CD4-positive, alpha-beta T cell (primary cell): ENCODE measurements around the gene CDH6. TPM values are rescaled to one million over a fixed set of nuclear protein-coding genes. Genes with fewer than 3 reads are reported as not detected.
"Not testable (repeated sequence)": the region's sequence is repeated elsewhere in the genome, so short reads cannot be mapped to it uniquely, and the experiment has no call there.

Source experiments
- ATAC-seq: fragments of 200-7000 bp; cut with Tn5 transposase; one replicate; pipeline ENCODE4 v1.10.0; 2022; ENCODE audit warnings: mild to moderate bottlenecking; ENCODE audit not compliant: poor library complexity
- CTCF ChIA-PET: fragments of 350-600 bp; sonication (Branson Sonifier 250); formaldehyde crosslinking; loops from one replicate; lab custom pipeline; 2021; ENCODE audit warnings: antibody characterized with exemption, inconsistent platforms; lab: Charles Lee
- POLR2A ChIA-PET: fragments of 350-600 bp; sonication (Branson Sonifier 250); formaldehyde crosslinking; loops from one replicate; lab custom pipeline; 2021; ENCODE audit warnings: antibody characterized with exemption, inconsistent platforms; lab: Charles Lee
- DNase-seq, 14 experiments: peaks; one replicate each; pipeline ENCODE4 v3.0.0-alpha.2; 2013 to 2020; ENCODE audit warnings: mixed read lengths in 2 of 14
- H3K27ac ChIP-seq, 2 donors: one replicate each; pipeline versions ENCODE4 v1.5.1 to v1.7.0; 2013; ENCODE audit warnings: low read length in 2 of 2, low read depth in 1 of 2, mild to moderate bottlenecking in 1 of 2
- H3K27me3 ChIP-seq, 2 experiments: 1 replicate in 1 of 2; 2 replicates in 1 of 2; pipeline versions ENCODE4 v1.6.1 to v1.7.0; 2013; ENCODE audit warnings: low read length in 2 of 2, control low read depth in 1 of 2, mild to moderate bottlenecking in 1 of 2, moderate library complexity in 1 of 2; ENCODE audit not compliant: insufficient read depth in 2 of 2, control insufficient read depth in 1 of 2
- H3K36me3 ChIP-seq: one replicate; pipeline ENCODE4 v1.6.1; 2013; ENCODE audit warnings: low read length, control low read depth; ENCODE audit not compliant: insufficient read depth
- H3K4me1 ChIP-seq: one replicate; pipeline ENCODE4 v1.6.1; 2013; ENCODE audit warnings: low read length, control low read depth; ENCODE audit not compliant: insufficient read depth
- H3K4me3 ChIP-seq: one replicate; pipeline ENCODE4 v1.5.1; 2013; ENCODE audit warnings: mild to moderate bottlenecking, low read length, moderate library complexity
- H3K9me3 ChIP-seq, 2 experiments: 1 replicate in 1 of 2; 2 replicates in 1 of 2; pipeline versions ENCODE4 v1.6.1 to v1.7.0; 2013; ENCODE audit warnings: low read length in 2 of 2, mild to moderate bottlenecking in 2 of 2, control low read depth in 1 of 2, moderate library complexity in 1 of 2; ENCODE audit not compliant: control insufficient read depth in 1 of 2, insufficient read depth in 1 of 2
- H3K27ac Mint-ChIP-seq: one replicate; pipeline ENCODE4 v1.8.0; 2020; ENCODE audit warnings: mixed read lengths
- H3K27me3 Mint-ChIP-seq: one replicate; pipeline ENCODE4 v1.8.0; 2021; ENCODE audit warnings: mixed read lengths
- H3K36me3 Mint-ChIP-seq: one replicate; pipeline ENCODE4 v1.8.0; 2021; ENCODE audit warnings: low read depth, mixed read lengths
- H3K4me1 Mint-ChIP-seq: one replicate; pipeline ENCODE4 v1.8.0; 2021; ENCODE audit warnings: low read depth, mixed read lengths
- H3K4me3 Mint-ChIP-seq: one replicate; pipeline ENCODE4 v1.8.0; 2020; ENCODE audit warnings: mild to moderate bottlenecking, mixed read lengths
- H3K9me3 Mint-ChIP-seq: one replicate; pipeline ENCODE4 v1.8.0; 2020; ENCODE audit warnings: mixed read lengths
- CTCF ChIP-seq: fragments of 200-600 bp; IDR thresholded peaks from one replicate; pipeline ENCODE4 v1.8.0; 2022; ENCODE audit warnings: antibody characterized with exemption, mild to moderate bottlenecking
- intact Hi-C, 2 experiments: fragments of 100-400 bp; cut with DNase I in 1 of 2; cut with micrococcal nuclease in 1 of 2; formaldehyde crosslinking; loops; one replicate each; pipeline versions ENCODE4 v1.15.1 to v1.9.0; 2023 to 2025; cut with DNase I, micrococcal nuclease
- total RNA-seq, 174 experiments: library from RNA in 2 of 174; stranded (reverse) in 2 of 174; gene quantifications; one replicate each; pipeline ENCODE4 v1.2.3 and lab custom pipeline; 2021 to 2026

Gene CDH6
- total RNA-seq, 2 experiments from 2014 or later: not detected

- H3K4me3 Mint-ChIP-seq: no peak overlapping the region
- intact Hi-C loops: no loop called here
- H3K9me3 Mint-ChIP-seq: no peaks in the 10 kb centered on the region
- H3K27ac ChIP-seq: no peak overlapping the region
- TF ChIP-seq CTCF: no peak
- DNase-seq: no peak
- H3K27me3 ChIP-seq: no peaks in the 10 kb centered on the region
- ChIA-PET POLR2A (no interaction called here), CTCF (interaction anchor here (0.7 kb wide), 1 partner anchor 543 kb away, joined by 3 read pairs; no protein-coding TSS in a partner anchor)
- no peak overlapping the region for H3K4me3 ChIP-seq
- H3K36me3 ChIP-seq: no peaks in the 10 kb centered on the region
- H3K27ac Mint-ChIP-seq: no peak overlapping the region
- H3K27me3 Mint-ChIP-seq: peaks cover 17% of the 10 kb centered on the region
- H3K9me3 ChIP-seq: peaks cover 0 to 5% of the 10 kb centered on the region in 2 experiments
- H3K4me1 ChIP-seq: no peaks in the 10 kb centered on the region
- no peaks in the 10 kb centered on the region for H3K36me3 Mint-ChIP-seq
- no peaks in the 10 kb centered on the region for H3K4me1 Mint-ChIP-seq
- ATAC-seq: no peak
Observed at GRCh38 chr5:31359839-31360238, 166.4 kb downstream of the CDH6 start.

DNA sequence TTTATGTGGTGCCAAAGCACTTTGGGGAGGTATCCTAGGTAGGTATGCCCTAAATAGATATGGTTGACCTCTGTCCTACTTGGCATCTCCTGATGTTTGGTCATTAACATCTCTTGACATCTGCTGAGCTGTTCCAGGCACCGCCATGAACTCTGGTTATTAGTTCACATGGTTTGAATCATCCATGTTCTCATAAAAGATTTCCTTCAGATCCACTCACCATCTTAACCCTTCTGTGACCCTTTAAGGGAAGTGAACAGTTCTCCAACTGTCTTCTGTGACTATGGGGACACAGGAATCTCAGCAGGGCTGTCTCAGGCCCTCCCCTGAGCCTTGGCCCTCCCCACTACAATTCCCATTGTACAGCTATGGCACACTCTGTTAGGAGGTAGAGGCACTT is 167.7 kb downstream of the CDH6 start:
- Mint-ChIP-seq H3K4me1 (no peaks in the 10 kb centered on the region), H3K36me3 (no peaks in the 10 kb centered on the region), H3K9me3 (no peaks in the 10 kb centered on the region), H3K27me3 (peaks cover 24% of the 10 kb centered on the region), H3K27ac (no peak overlapping the region), H3K4me3 (no peak overlapping the region)
- H3K27ac ChIP-seq: no peak overlapping the region
- no peak for TF ChIP-seq CTCF
- no peaks in the 10 kb centered on the region for H3K27me3 ChIP-seq
- H3K9me3 ChIP-seq: peaks cover 0 to 5% of the 10 kb centered on the region in 2 experiments
- no peak for ATAC-seq
- CTCF ChIA-PET: no interaction called here
- POLR2A ChIA-PET: no interaction called here
- no peak for DNase-seq
- intact Hi-C loops: no loop called here
- H3K4me3 ChIP-seq: no peak overlapping the region
- no peaks in the 10 kb centered on the region for H3K4me1 ChIP-seq
- H3K36me3 ChIP-seq: no peaks in the 10 kb centered on the region

GRCh38 chr5:31361704-31362528 is 168.4 kb downstream of the CDH6 start:
- H3K27ac Mint-ChIP-seq, ATAC-seq, intact Hi-C loops, POLR2A ChIA-PET, H3K4me3 Mint-ChIP-seq, H3K4me3 ChIP-seq, H3K9me3 ChIP-seq, H3K27me3 ChIP-seq, H3K27ac ChIP-seq, CTCF ChIA-PET, H3K36me3 ChIP-seq, H3K4me1 Mint-ChIP-seq, H3K36me3 Mint-ChIP-seq, H3K9me3 Mint-ChIP-seq, DNase-seq, H3K4me1 ChIP-seq: not testable (repeated sequence)
- H3K27me3 Mint-ChIP-seq: peaks cover 24% of the 10 kb centered on the region
